Lower leg skin (tissue), 3 donors: ENCODE data around the gene COTL1.

Experiments
- POLR2A ChIP-seq, 2 donors: fragments of 450-650 bp; IDR thresholded peaks; one replicate each; pipeline ENCODE4 v1.6.1; 2016 to 2017; ENCODE audit warnings: antibody characterized with exemption in 2 of 2, mild to moderate bottlenecking in 1 of 2, moderate library complexity in 1 of 2
- TF ChIP-seq, protein P1 (sequence below), 3 donors: fragments of 450-650 bp; IDR thresholded peaks; one replicate each; pipeline ENCODE4 v1.5.1; 2016; ENCODE audit warnings: antibody characterized with exemption in 3 of 3, mild to moderate bottlenecking in 3 of 3, moderate library complexity in 2 of 3

- TF ChIP-seq, protein P1, sequence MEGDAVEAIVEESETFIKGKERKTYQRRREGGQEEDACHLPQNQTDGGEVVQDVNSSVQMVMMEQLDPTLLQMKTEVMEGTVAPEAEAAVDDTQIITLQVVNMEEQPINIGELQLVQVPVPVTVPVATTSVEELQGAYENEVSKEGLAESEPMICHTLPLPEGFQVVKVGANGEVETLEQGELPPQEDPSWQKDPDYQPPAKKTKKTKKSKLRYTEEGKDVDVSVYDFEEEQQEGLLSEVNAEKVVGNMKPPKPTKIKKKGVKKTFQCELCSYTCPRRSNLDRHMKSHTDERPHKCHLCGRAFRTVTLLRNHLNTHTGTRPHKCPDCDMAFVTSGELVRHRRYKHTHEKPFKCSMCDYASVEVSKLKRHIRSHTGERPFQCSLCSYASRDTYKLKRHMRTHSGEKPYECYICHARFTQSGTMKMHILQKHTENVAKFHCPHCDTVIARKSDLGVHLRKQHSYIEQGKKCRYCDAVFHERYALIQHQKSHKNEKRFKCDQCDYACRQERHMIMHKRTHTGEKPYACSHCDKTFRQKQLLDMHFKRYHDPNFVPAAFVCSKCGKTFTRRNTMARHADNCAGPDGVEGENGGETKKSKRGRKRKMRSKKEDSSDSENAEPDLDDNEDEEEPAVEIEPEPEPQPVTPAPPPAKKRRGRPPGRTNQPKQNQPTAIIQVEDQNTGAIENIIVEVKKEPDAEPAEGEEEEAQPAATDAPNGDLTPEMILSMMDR (IDR thresholded peaks at IDR 0.05), result no peak
- no peak for TF ChIP-seq POLR2A (IDR thresholded peaks at IDR 0.05)
Measured at GRCh38 chr16:84589975-84590719, 27.7 kb downstream of the COTL1 start.
